ENCODE results near the gene EVI2B. TPM values are rescaled to one million over a fixed set of nuclear protein-coding genes. Genes with fewer than 3 reads are reported as not detected.

EVI2B gene
- total RNA-seq, 2 experiments from 2014 or later: 17.4 to 71.0 TPM

DNA sequence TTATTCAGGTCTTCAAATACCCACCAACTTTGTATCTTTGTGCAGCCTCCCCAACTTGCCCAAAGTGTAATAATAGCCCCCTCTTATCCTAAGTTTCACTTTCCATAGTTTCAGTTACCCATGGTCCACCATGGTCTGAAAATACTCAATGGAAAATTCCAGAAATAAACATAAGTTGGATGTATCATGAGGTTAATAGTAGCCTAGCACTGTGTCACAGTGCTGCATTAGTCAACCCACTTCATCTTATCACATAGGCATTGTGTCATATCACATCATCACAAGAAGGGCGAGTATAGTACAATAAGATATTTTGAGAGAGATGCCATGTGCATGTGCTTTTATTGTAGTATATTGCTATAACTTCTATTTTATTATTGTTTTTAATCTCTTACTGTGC is 38.7 kb downstream of the EVI2B start:
- intact Hi-C loops (cut with micrococcal nuclease; ENCODE audit: unreplicated experiment): no loop called here
- Histone ChIP-seq H3K4me3 (ENCODE audit: low read depth, low read length, poor library complexity, severe bottlenecking) (no peak overlapping the region), H3K9me2 (ENCODE audit: insufficient read depth, low read length) (no peaks in the 10 kb centered on the region), H3K79me2 (ENCODE audit: insufficient read depth, low read depth, low read length) (no peaks in the 10 kb centered on the region), H3K36me3 (ENCODE audit: insufficient read depth, low read length) (peaks cover 16% of the 10 kb centered on the region), H3K9me3 (ENCODE audit: low read length) (no peaks in the 10 kb centered on the region), H3K27ac (ENCODE audit: low read depth, low read length, poor library complexity, severe bottlenecking) (no peak overlapping the region), H4K20me1 (ENCODE audit: insufficient read depth, low read length) (no peaks in the 10 kb centered on the region), H3K4me1 (ENCODE audit: insufficient read depth, low read length, poor library complexity, severe bottlenecking) (no peaks in the 10 kb centered on the region), H2AFZ (ENCODE audit: low read length) (no peak overlapping the region), H3K4me2 (ENCODE audit: low read length) (no peak overlapping the region)
- no TSS peak for BruUV-seq (replicated peaks)
- no peak for TF ChIP-seq EZH2phosphoT487 (IDR thresholded peaks at IDR 0.05; ENCODE audit: borderline replicate concordance, low read depth, low read length)
- TF ChIP-seq, protein P1, sequence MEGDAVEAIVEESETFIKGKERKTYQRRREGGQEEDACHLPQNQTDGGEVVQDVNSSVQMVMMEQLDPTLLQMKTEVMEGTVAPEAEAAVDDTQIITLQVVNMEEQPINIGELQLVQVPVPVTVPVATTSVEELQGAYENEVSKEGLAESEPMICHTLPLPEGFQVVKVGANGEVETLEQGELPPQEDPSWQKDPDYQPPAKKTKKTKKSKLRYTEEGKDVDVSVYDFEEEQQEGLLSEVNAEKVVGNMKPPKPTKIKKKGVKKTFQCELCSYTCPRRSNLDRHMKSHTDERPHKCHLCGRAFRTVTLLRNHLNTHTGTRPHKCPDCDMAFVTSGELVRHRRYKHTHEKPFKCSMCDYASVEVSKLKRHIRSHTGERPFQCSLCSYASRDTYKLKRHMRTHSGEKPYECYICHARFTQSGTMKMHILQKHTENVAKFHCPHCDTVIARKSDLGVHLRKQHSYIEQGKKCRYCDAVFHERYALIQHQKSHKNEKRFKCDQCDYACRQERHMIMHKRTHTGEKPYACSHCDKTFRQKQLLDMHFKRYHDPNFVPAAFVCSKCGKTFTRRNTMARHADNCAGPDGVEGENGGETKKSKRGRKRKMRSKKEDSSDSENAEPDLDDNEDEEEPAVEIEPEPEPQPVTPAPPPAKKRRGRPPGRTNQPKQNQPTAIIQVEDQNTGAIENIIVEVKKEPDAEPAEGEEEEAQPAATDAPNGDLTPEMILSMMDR (conservative IDR thresholded peaks at IDR 0.05; ENCODE audit: low read length): no peak
- no peak for DNase-seq (ENCODE audit: low spot score)
- ChIA-PET POLR2A (no interaction called here), CTCF (ENCODE audit: unreplicated experiment) (no interaction called here)

DNA sequence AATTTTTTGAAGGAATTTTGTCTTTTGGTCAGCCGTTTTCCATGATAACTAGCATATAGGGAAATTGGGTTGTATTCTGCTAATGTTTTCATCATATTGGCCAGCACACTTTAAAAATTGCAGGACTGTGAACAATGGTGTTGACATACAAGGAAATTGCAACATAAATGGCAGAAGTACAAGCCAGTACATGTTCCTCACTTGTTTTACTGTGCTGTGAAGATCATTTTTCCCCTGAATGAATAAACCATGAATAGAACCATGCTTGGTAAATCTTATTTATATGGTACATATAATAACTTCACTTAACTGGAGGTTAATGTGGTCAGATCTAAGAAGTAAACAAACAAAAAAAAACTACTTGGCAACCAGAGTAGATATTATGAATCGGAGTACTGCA is 39.6 kb downstream of the EVI2B start:
- BruUV-seq (replicated peaks): no TSS peak
- TF ChIP-seq, protein P1 (conservative IDR thresholded peaks at IDR 0.05; ENCODE audit: low read length): no peak
- TF ChIP-seq EZH2phosphoT487 (IDR thresholded peaks at IDR 0.05; ENCODE audit: borderline replicate concordance, low read depth, low read length): no peak
- DNase-seq (ENCODE audit: low spot score): no peak
- Histone ChIP-seq H3K4me1 (ENCODE audit: insufficient read depth, low read length, poor library complexity, severe bottlenecking) (no peaks in the 10 kb centered on the region), H3K36me3 (ENCODE audit: insufficient read depth, low read length) (peaks cover 20% of the 10 kb centered on the region), H3K9me2 (ENCODE audit: insufficient read depth, low read length) (no peaks in the 10 kb centered on the region), H3K4me3 (ENCODE audit: low read depth, low read length, poor library complexity, severe bottlenecking) (no peak overlapping the region), H3K79me2 (ENCODE audit: insufficient read depth, low read depth, low read length) (no peaks in the 10 kb centered on the region), H4K20me1 (ENCODE audit: insufficient read depth, low read length) (no peaks in the 10 kb centered on the region), H2AFZ (ENCODE audit: low read length) (no peak overlapping the region), H3K4me2 (ENCODE audit: low read length) (no peak overlapping the region), H3K9me3 (ENCODE audit: low read length) (no peaks in the 10 kb centered on the region), H3K27ac (ENCODE audit: low read depth, low read length, poor library complexity, severe bottlenecking) (no peak overlapping the region)
- intact Hi-C loops (cut with micrococcal nuclease; ENCODE audit: unreplicated experiment): no loop called here
- POLR2A ChIA-PET: no interaction called here
- CTCF ChIA-PET (ENCODE audit: unreplicated experiment): no interaction called here

DNA sequence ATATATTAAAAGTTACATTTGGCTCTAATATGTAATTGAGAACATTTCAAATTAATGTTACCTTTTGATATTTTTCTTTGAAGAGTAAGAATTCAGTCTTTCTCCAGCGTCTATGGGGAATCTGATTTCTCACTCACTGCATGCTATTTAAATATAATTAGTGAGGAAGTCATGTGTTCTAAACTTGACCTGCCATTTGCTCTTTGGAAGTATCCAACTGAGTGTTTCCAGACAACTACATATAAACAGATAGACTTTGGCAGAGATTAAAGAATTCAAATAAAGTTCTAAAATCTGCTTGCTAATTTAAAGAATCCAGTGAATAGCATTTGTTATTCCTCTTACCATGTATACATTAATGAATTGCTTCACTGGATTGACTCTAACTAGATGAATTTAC is 40.3 kb downstream of the EVI2B start:
- no peaks in the 10 kb centered on the region for H3K9me2 ChIP-seq (ENCODE audit: insufficient read depth, low read length)
- POLR2A ChIA-PET: no interaction called here
- H2AFZ ChIP-seq (ENCODE audit: low read length): no peak overlapping the region
- H3K4me3 ChIP-seq (ENCODE audit: low read depth, low read length, poor library complexity, severe bottlenecking): no peak overlapping the region
- H4K20me1 ChIP-seq (ENCODE audit: insufficient read depth, low read length): no peaks in the 10 kb centered on the region
- TF ChIP-seq, protein P1 (conservative IDR thresholded peaks at IDR 0.05; ENCODE audit: low read length): no peak
- intact Hi-C loops (cut with micrococcal nuclease; ENCODE audit: unreplicated experiment): no loop called here
- no peak overlapping the region for H3K27ac ChIP-seq (ENCODE audit: low read depth, low read length, poor library complexity, severe bottlenecking)
- H3K36me3 ChIP-seq (ENCODE audit: insufficient read depth, low read length): peaks cover 20% of the 10 kb centered on the region
- no TSS peak for BruUV-seq (replicated peaks)
- H3K4me1 ChIP-seq (ENCODE audit: insufficient read depth, low read length, poor library complexity, severe bottlenecking): no peaks in the 10 kb centered on the region
- H3K4me2 ChIP-seq (ENCODE audit: low read length): no peak overlapping the region
- no peaks in the 10 kb centered on the region for H3K9me3 ChIP-seq (ENCODE audit: low read length)
- DNase-seq (ENCODE audit: low spot score): no peak
- no peaks in the 10 kb centered on the region for H3K79me2 ChIP-seq (ENCODE audit: insufficient read depth, low read depth, low read length)
- CTCF ChIA-PET (ENCODE audit: unreplicated experiment): no interaction called here

Data from OCI-LY7 (cell line).